Prostate gland (tissue), 2 donors: ENCODE data around the gene KIAA0513.

ENCODE experiments used
- POLR2A ChIP-seq: fragments of 450-650 bp; IDR thresholded peaks from one replicate; pipeline ENCODE4 v1.6.1; 2016; ENCODE audit warnings: antibody characterized with exemption, mild to moderate bottlenecking
- POLR2AphosphoS5 ChIP-seq: sonication (generic); formaldehyde crosslinking; IDR thresholded peaks from one replicate; pipeline ENCODE4 v1.6.1; 2017; ENCODE audit warnings: antibody characterized with exemption
- TF ChIP-seq, protein P1 (sequence below), 4 experiments: fragments of 200-600 bp in 2 of 4; fragments of 450-650 bp in 2 of 4; sonication (generic) in 2 of 4; IDR thresholded peaks; 1 replicate in 3 of 4; 2 replicates in 1 of 4; pipeline ENCODE4 v1.5.1; 2016 to 2019; ENCODE audit warnings: antibody characterized with exemption in 4 of 4, mild to moderate bottlenecking in 2 of 4, moderate library complexity in 2 of 4

DNA sequence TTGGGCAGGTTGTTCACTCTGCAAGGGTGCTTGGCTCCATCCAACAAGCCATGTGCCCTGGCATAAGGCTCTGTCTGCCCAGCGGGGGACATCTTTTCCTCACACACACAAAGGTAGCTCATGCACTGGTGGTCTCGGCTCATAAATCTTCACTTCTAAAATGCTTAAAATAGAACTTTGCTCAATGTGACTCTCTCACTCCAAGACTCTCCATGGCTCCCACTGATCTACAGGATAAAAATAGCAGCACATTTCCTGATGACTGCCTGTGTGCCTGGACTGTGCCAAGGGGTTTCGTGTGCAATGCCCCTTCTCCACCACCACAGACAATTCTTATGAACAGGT, 99.8 kb downstream of the KIAA0513 start:
- TF ChIP-seq, protein P1, sequence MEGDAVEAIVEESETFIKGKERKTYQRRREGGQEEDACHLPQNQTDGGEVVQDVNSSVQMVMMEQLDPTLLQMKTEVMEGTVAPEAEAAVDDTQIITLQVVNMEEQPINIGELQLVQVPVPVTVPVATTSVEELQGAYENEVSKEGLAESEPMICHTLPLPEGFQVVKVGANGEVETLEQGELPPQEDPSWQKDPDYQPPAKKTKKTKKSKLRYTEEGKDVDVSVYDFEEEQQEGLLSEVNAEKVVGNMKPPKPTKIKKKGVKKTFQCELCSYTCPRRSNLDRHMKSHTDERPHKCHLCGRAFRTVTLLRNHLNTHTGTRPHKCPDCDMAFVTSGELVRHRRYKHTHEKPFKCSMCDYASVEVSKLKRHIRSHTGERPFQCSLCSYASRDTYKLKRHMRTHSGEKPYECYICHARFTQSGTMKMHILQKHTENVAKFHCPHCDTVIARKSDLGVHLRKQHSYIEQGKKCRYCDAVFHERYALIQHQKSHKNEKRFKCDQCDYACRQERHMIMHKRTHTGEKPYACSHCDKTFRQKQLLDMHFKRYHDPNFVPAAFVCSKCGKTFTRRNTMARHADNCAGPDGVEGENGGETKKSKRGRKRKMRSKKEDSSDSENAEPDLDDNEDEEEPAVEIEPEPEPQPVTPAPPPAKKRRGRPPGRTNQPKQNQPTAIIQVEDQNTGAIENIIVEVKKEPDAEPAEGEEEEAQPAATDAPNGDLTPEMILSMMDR (IDR thresholded peaks at IDR 0.05): no peak
- TF ChIP-seq POLR2A (no peak), POLR2AphosphoS5 (no peak)
